HUES64 (cell line): ENCODE results near the gene MR1. TPM values are rescaled to one million over a fixed set of nuclear protein-coding genes. Genes with fewer than 3 reads are reported as not detected.

Experiments used
- H3K27ac ChIP-seq: 2 replicates; pipeline ENCODE4 v1.7.0; 2013; ENCODE audit warnings: low read depth, low read length, inconsistent platforms
- H3K27me3 ChIP-seq: 2 replicates; pipeline ENCODE4 v1.6.1; 2013; ENCODE audit warnings: mild to moderate bottlenecking, low read length; ENCODE audit not compliant: insufficient read depth
- H3K36me3 ChIP-seq: 2 replicates; pipeline ENCODE4 v1.6.1; 2013; ENCODE audit warnings: mild to moderate bottlenecking, low read length; ENCODE audit not compliant: insufficient read depth
- H3K4me1 ChIP-seq: 2 replicates; pipeline ENCODE4 v1.6.1; 2013; ENCODE audit warnings: mild to moderate bottlenecking, low read length, moderate library complexity; ENCODE audit not compliant: insufficient read depth
- H3K4me3 ChIP-seq: 2 replicates; pipeline ENCODE4 v1.5.1; 2013; ENCODE audit warnings: mild to moderate bottlenecking, low read length, moderate library complexity
- H3K9ac ChIP-seq: 2 replicates; pipeline ENCODE4 v1.6.1; 2013; ENCODE audit warnings: mild to moderate bottlenecking, low read depth, low read length
- H3K9me3 ChIP-seq: 2 replicates; pipeline ENCODE4 v1.6.1; 2013; ENCODE audit warnings: low read depth, low read length; ENCODE audit not compliant: insufficient read depth
- WGBS: fragments of 150-250, 120-280 bp; methylation state at CpG from one replicate; pipeline ENCODE4 v1.1.7; 2013; ENCODE audit warnings: missing lambda C conversion rate; 5-methylcytosine and 5-hydroxymethylcytosine counted together
- polyA plus RNA-seq, 2 experiments: library from polyadenylated mRNA; stranded (reverse); fragments of 50-300 nt; gene quantifications; one replicate each; pipeline ENCODE4 v1.2.3, GENCODE V29; 2013

The MR1 gene
- 0.10 TPM for polyA plus RNA-seq (2013, experiment 1 of 2)
- polyA plus RNA-seq (2013, experiment 2 of 2): 0.25 TPM

GRCh38 chr1:181033799-181034451 is at the start of gene MR1:
Gene MR1 (plus strand): TSS chr1:181033983. CDS start chr1:181034008, 25 bp downstream.
- no peak within 1 kb of the TSS for H3K9ac ChIP-seq
- no peaks in the 10 kb centered on the region for H3K27me3 ChIP-seq
- H3K9me3 ChIP-seq: no peaks in the 10 kb centered on the region
- H3K27ac ChIP-seq: no peak within 1 kb of the TSS
- no peaks in the 10 kb centered on the region for H3K36me3 ChIP-seq
- no peaks in the 10 kb centered on the region for H3K4me1 ChIP-seq
- no peak within 1 kb of the TSS for H3K4me3 ChIP-seq
- 87% methylated on average over 9 of the region's 9 CpGs for WGBS

- Histone ChIP-seq H3K9me3 (no peaks in the 10 kb centered on the region), H3K27ac (no peak overlapping the region), H3K4me1 (no peaks in the 10 kb centered on the region), H3K27me3 (no peaks in the 10 kb centered on the region), H3K9ac (no peak overlapping the region), H3K36me3 (peaks cover 94% of the 10 kb centered on the region), H3K4me3 (no peak overlapping the region)
- 88% methylated on average over 8 of the region's 8 CpGs for WGBS
Measured at GRCh38 chr1:180988253-180988752, 45.5 kb upstream of the MR1 start.

GRCh38 chr1:180994262-180994661 is 39.5 kb upstream of the MR1 start:
- H3K36me3 ChIP-seq: peaks cover 85% of the 10 kb centered on the region
- WGBS: 95% methylated on average over 3 of the region's 3 CpGs
- no peaks in the 10 kb centered on the region for H3K4me1 ChIP-seq
- no peak overlapping the region for H3K9ac ChIP-seq
- no peaks in the 10 kb centered on the region for H3K27me3 ChIP-seq
- no peaks in the 10 kb centered on the region for H3K9me3 ChIP-seq
- no peak overlapping the region for H3K27ac ChIP-seq
- H3K4me3 ChIP-seq: no peak overlapping the region

GRCh38 chr1:180997843-180998504 is 35.8 kb upstream of the MR1 start:
- Histone ChIP-seq H3K36me3 (peaks cover 82% of the 10 kb centered on the region), H3K4me3 (no peak overlapping the region), H3K9ac (no peak overlapping the region), H3K27ac (no peak overlapping the region), H3K27me3 (no peaks in the 10 kb centered on the region), H3K9me3 (no peaks in the 10 kb centered on the region), H3K4me1 (no peaks in the 10 kb centered on the region)
- WGBS: 98% methylated on average over 3 of the region's 4 CpGs

GRCh38 chr1:181001091-181001780 is 32.5 kb upstream of the MR1 start:
- 98% methylated on average over 6 of the region's 7 CpGs for WGBS
- no peak overlapping the region for H3K27ac ChIP-seq
- H3K9ac ChIP-seq: no peak overlapping the region
- H3K4me1 ChIP-seq: no peaks in the 10 kb centered on the region
- H3K36me3 ChIP-seq: peaks cover 85% of the 10 kb centered on the region
- H3K27me3 ChIP-seq: no peaks in the 10 kb centered on the region
- H3K9me3 ChIP-seq: no peaks in the 10 kb centered on the region
- H3K4me3 ChIP-seq: no peak overlapping the region

- Histone ChIP-seq H3K4me1 (no peaks in the 10 kb centered on the region), H3K9me3 (no peaks in the 10 kb centered on the region), H3K27me3 (no peaks in the 10 kb centered on the region), H3K27ac (no peak overlapping the region), H3K9ac (no peak overlapping the region), H3K36me3 (peaks cover 75% of the 10 kb centered on the region), H3K4me3 (no peak overlapping the region)
- 94% methylated on average over 3 of the region's 3 CpGs for WGBS
Measured at GRCh38 chr1:181002582-181003172, 31.1 kb upstream of the MR1 start.

- H3K27me3 ChIP-seq: no peaks in the 10 kb centered on the region
- no peak overlapping the region for H3K4me3 ChIP-seq
- H3K4me1 ChIP-seq: no peaks in the 10 kb centered on the region
- H3K36me3 ChIP-seq: 0 out of 2 replicates have a peak, but pooled peaks cover 2% of the 10 kb centered on the region
- no peaks in the 10 kb centered on the region for H3K9me3 ChIP-seq
- no peak overlapping the region for H3K27ac ChIP-seq
- H3K9ac ChIP-seq: no peak overlapping the region
Measured at GRCh38 chr1:181010789-181011188, 23.0 kb upstream of the MR1 start.

GRCh38 chr1:181011301-181012202 is 22.2 kb upstream of the MR1 start:
- Histone ChIP-seq H3K4me3 (no peak overlapping the region), H3K4me1 (no peaks in the 10 kb centered on the region)
- WGBS: 93% methylated on average over 3 of the region's 3 CpGs

GRCh38 chr1:181012203-181012745 is 21.5 kb upstream of the MR1 start:
- no peaks in the 10 kb centered on the region for H3K9me3 ChIP-seq
- H3K4me1 ChIP-seq: no peaks in the 10 kb centered on the region
- H3K4me3 ChIP-seq: no peak overlapping the region
- H3K27ac ChIP-seq: no peak overlapping the region
- H3K27me3 ChIP-seq: no peaks in the 10 kb centered on the region
- no peak overlapping the region for H3K9ac ChIP-seq
- H3K36me3 ChIP-seq: no peaks in the 10 kb centered on the region
- WGBS: 94% methylated on average over 4 of the region's 4 CpGs

More at GRCh38 chr1:181011301-181012202, 22.2 kb upstream of the MR1 start:
- no peaks in the 10 kb centered on the region for H3K36me3 ChIP-seq
- H3K27ac ChIP-seq: no peak overlapping the region
- no peaks in the 10 kb centered on the region for H3K9me3 ChIP-seq
- no peak overlapping the region for H3K9ac ChIP-seq
- H3K27me3 ChIP-seq: no peaks in the 10 kb centered on the region

GRCh38 chr1:181013144-181013543 is 20.6 kb upstream of the MR1 start:
- no peak overlapping the region for H3K27ac ChIP-seq
- WGBS: 90% methylated on average over 5 of the region's 5 CpGs
- H3K27me3 ChIP-seq: no peaks in the 10 kb centered on the region
- no peak overlapping the region for H3K9ac ChIP-seq
- no peaks in the 10 kb centered on the region for H3K4me1 ChIP-seq
- no peaks in the 10 kb centered on the region for H3K36me3 ChIP-seq
- no peak overlapping the region for H3K4me3 ChIP-seq
- H3K9me3 ChIP-seq: no peaks in the 10 kb centered on the region
